WERI-Rb-1 (cell line): Measurements from ENCODE around the gene TGFB1.
"Not testable (repeated sequence)": the region's sequence is repeated elsewhere in the genome, so short reads cannot be mapped to it uniquely, and the experiment has no call there.

Experiments used
- DNase-seq: peaks from one replicate; pipeline ENCODE4 v3.0.0-alpha.2; 2020
- H3K27ac ChIP-seq: fragments of 250-450 bp; sonication (Bioruptor Pico); 2 replicates; pipeline ENCODE4 v1.5.1; 2020; ENCODE audit warnings: mild to moderate bottlenecking, moderate library complexity
- H3K27me3 ChIP-seq: fragments of 250-450 bp; sonication (Bioruptor Pico); 2 replicates; pipeline ENCODE4 v1.5.1; 2021; ENCODE audit warnings: mild to moderate bottlenecking, low read depth, moderate library complexity; ENCODE audit not compliant: insufficient read depth, severe bottlenecking
- H3K36me3 ChIP-seq: fragments of 250-450 bp; sonication (Bioruptor Pico); 2 replicates; pipeline ENCODE4 v1.5.1; 2020; ENCODE audit warnings: mild to moderate bottlenecking, moderate library complexity
- H3K4me3 ChIP-seq: 2 replicates; pipeline ENCODE4 v1.5.1; 2011; ENCODE audit warnings: low read depth, mild to moderate bottlenecking, control low read depth, low read length
- H3K9me3 ChIP-seq: fragments of 250-450 bp; sonication (Bioruptor Pico); 2 replicates; pipeline ENCODE4 v1.5.1; 2021; ENCODE audit warnings: mild to moderate bottlenecking, moderate library complexity; ENCODE audit not compliant: severe bottlenecking
- TF ChIP-seq, protein P1 (sequence below): IDR thresholded peaks from 2 replicates; pipeline ENCODE4 v1.5.1; 2011; ENCODE audit warnings: low read depth, mild to moderate bottlenecking, control low read depth, inconsistent platforms, low read length

TGFB1 gene

DNA sequence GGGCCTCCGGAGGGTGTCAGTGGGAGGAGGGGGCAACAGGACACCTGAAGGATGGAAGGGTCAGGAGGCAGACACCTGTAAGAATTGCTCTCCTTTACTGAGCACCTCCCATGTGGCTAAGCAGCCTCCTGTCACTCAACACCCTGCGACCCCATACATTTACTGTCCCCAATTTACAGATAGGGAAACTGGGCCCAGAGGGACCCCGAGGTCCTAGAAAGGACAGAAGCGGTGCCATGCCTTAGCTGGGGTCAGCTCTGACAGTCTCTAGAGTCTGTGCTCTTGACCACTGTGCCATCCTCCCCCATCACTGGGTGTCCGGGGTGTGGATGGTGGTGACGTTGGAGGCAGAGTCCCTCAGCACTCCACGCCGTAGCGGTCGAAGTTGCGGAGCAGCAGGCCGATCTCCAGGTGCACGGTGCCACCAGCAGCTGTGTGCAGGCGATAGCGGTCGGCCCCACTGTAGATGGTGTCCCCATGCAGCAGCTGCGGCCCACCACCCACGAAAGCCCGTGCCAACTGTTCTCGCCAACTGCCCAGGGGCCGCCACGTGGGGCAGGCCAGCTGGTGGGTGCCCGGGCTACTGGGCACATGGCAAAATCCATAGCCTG is 726 bp upstream of the TGFB1 start:
- H3K27me3 ChIP-seq: peaks cover 10% of the 10 kb centered on the region
- DNase-seq: no peak
- H3K4me3 ChIP-seq: peak overlapping the region; percentile 57
- no peaks in the 10 kb centered on the region for H3K9me3 ChIP-seq
- H3K27ac ChIP-seq: no peak overlapping the region
- no peaks in the 10 kb centered on the region for H3K36me3 ChIP-seq
- TF ChIP-seq, protein P1, sequence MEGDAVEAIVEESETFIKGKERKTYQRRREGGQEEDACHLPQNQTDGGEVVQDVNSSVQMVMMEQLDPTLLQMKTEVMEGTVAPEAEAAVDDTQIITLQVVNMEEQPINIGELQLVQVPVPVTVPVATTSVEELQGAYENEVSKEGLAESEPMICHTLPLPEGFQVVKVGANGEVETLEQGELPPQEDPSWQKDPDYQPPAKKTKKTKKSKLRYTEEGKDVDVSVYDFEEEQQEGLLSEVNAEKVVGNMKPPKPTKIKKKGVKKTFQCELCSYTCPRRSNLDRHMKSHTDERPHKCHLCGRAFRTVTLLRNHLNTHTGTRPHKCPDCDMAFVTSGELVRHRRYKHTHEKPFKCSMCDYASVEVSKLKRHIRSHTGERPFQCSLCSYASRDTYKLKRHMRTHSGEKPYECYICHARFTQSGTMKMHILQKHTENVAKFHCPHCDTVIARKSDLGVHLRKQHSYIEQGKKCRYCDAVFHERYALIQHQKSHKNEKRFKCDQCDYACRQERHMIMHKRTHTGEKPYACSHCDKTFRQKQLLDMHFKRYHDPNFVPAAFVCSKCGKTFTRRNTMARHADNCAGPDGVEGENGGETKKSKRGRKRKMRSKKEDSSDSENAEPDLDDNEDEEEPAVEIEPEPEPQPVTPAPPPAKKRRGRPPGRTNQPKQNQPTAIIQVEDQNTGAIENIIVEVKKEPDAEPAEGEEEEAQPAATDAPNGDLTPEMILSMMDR: no peak

DNA sequence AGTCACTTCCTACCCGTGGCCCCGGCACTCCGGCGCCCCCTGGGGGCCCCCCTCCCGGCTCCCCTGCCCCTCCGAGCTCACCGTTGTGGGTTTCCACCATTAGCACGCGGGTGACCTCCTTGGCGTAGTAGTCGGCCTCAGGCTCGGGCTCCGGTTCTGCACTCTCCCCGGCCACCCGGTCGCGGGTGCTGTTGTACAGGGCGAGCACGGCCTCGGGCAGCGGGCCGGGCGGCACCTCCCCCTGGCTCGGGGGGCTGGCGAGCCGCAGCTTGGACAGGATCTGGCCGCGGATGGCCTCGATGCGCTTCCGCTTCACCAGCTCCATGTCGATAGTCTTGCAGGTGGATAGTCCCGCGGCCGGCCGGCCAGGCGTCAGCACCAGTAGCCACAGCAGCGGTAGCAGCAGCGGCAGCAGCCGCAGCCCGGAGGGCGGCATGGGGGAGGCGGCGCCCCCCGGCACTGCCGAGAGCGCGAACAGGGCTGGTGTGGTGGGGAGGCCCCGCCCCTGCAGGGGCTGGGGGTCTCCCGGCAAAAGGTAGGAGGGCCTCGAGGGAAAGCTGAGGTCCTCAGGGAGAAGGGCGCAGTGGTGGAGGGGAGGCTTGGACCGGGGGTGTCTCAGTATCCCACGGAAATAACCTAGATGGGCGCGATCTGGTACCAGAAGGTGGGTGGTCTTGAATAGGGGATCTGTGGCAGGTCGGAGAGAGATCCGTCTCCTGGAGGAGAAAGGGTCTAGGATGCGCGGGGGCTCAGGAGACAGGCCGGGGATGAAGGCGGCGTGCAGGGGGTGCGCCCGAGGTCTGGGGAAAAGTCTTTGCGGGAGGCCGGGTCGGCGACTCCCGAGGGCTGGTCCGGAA is 885 bp downstream of the TGFB1 start:
- no peaks in the 10 kb centered on the region for H3K36me3 ChIP-seq
- H3K9me3 ChIP-seq: no peaks in the 10 kb centered on the region
- peaks cover 10% of the 10 kb centered on the region for H3K27me3 ChIP-seq
- DNase-seq: peak; percentile 75
- TF ChIP-seq, protein P1: peak; percentile 47
- 0 out of 2 replicates have a peak overlapping the region, but pooled peaks have one; percentile 33 for H3K27ac ChIP-seq
- peak overlapping the region; percentile 57 for H3K4me3 ChIP-seq

DNA sequence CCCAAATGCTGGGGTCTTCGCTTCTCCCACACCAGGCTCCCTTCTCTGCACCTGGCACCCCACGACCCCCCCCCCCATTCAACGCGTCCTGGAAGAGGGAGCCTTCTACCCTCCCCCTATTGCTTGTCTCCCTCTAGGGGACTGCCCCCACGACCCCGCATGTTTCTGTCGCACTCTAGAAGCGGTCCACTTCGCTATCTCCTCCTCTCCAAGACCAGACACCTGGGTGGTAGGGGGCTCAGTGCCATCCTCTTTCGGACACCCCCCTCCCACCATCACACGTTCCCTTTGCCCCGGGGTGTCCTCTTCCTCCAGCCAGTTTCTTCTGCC is 1.5 kb downstream of the TGFB1 start:
- Histone ChIP-seq H3K9me3 (no peaks in the 10 kb centered on the region), H3K27me3 (peaks cover 10% of the 10 kb centered on the region), H3K4me3 (peak overlapping the region; percentile 57), H3K27ac (no peak overlapping the region), H3K36me3 (no peaks in the 10 kb centered on the region; the same call in 1 of the 2 replicates)
- DNase-seq: no peak
- TF ChIP-seq, protein P1: no peak

DNA sequence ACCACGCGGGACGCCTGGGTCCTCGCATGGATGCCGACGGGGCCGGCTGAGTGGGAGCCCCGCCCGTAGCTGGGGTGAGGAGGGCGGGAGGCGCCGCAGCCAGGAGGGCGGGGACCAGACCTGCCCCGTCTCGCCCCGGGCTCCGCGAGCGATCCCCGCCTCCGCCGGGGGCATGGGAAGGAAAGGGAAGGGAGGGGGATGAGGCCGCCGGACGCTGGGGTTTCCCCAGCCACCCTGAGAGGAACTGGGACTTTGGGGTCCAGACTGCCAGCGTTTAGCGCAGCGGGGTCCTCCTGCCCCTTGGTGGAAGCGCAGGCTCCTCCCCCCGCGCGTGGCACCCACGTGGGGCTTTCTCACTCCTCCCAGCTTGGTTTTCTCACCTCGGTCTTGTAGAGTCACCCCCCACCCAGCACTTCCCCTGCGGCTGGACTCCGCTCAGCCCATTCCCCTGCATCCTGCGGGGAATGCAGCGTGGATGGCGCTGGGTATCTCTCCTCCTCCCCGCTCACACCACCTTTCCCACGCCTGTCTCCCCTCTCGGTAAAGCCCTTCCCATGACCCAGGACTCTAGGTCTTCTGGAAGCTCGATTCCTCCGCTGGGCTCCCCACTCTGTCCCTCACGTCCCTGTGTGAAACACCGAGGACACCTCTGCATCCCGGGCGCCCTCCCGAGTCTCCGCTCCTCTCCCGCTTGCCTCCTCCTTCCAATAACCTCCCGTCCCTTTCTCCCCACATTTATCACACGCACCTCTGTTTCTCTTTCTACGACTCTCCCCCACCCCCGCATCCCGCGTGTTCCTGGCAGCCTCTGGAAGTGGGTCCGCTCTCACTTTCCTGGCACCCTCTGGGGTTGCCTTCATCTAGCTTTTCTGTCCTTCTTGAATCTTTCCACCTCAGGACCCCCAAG is 2.1 kb downstream of the TGFB1 start:
- H3K27ac ChIP-seq: no peak overlapping the region
- H3K4me3 ChIP-seq: peak overlapping the region; percentile 57
- peaks cover 10% of the 10 kb centered on the region for H3K27me3 ChIP-seq
- TF ChIP-seq, protein P1: no peak
- no peaks in the 10 kb centered on the region for H3K9me3 ChIP-seq
- peak; percentile 41 for DNase-seq
- H3K36me3 ChIP-seq: no peaks in the 10 kb centered on the region; the same call in 1 of the 2 replicates

DNA sequence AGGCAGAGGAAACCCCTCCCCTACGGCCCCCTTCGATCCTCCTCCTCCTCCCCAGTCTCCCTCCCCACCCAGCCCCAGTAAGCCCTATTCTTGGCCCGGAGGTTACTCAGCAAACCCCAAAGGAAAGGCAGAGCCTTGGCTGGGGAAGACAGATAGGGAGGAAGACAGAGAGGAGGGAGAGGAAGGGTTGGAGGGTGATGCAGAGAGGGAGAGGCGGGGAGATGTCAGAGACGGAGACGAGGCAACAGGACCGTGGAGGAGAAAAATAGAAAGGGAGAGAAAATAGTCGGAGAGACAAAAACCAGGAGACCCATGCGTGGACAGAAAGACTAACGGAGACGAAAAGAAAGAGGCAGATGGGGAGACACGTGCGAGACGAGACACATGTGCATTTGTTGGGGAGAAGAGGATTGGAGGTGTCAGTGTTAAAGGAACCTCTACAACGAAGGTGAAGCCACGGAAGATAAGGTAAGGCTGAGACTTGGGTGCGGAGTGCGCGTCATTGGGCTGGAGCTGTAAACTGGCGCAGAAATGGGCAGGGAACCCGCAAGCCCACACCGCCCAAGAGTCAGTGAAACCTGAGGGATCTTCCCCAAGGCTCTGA is 2.9 kb downstream of the TGFB1 start:
- TF ChIP-seq, protein P1: no peak
- no peaks in the 10 kb centered on the region for H3K9me3 ChIP-seq
- DNase-seq: no peak
- H3K4me3 ChIP-seq: peak overlapping the region; percentile 57
- no peak overlapping the region for H3K27ac ChIP-seq
- H3K27me3 ChIP-seq: peaks cover 10% of the 10 kb centered on the region
- no peaks in the 10 kb centered on the region; the same call in 1 of the 2 replicates for H3K36me3 ChIP-seq

DNA sequence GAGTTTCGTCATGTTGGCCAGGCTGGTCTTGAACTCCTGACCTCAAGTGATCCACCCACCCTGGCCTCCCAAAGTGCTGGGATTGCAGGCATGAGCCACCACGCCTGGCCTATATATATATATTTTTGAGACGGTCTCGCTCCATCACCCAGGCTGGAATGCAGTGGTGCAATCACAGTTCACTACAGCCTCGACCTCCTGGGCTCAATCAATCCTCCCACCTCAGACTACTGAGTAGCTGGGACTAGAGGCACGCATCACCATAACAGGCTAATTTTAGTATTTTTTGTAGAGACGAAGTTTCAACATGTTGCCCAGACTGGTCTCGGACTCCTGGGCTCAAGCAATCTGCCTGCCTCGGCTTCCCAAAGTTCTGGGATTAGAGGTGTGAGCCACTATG is 6.8 kb downstream of the TGFB1 start:
- not testable (repeated sequence) for DNase-seq, H3K36me3 ChIP-seq, H3K4me3 ChIP-seq, H3K27me3 ChIP-seq, H3K9me3 ChIP-seq, H3K27ac ChIP-seq
